ENCODE measurements around the gene UGT1A5. TPM values are rescaled to one million over a fixed set of nuclear protein-coding genes. Genes with fewer than 3 reads are reported as not detected.

Gene UGT1A5
- total and polyA plus RNA-seq, 2 experiments from 2014 or later, result not detected

DNA sequence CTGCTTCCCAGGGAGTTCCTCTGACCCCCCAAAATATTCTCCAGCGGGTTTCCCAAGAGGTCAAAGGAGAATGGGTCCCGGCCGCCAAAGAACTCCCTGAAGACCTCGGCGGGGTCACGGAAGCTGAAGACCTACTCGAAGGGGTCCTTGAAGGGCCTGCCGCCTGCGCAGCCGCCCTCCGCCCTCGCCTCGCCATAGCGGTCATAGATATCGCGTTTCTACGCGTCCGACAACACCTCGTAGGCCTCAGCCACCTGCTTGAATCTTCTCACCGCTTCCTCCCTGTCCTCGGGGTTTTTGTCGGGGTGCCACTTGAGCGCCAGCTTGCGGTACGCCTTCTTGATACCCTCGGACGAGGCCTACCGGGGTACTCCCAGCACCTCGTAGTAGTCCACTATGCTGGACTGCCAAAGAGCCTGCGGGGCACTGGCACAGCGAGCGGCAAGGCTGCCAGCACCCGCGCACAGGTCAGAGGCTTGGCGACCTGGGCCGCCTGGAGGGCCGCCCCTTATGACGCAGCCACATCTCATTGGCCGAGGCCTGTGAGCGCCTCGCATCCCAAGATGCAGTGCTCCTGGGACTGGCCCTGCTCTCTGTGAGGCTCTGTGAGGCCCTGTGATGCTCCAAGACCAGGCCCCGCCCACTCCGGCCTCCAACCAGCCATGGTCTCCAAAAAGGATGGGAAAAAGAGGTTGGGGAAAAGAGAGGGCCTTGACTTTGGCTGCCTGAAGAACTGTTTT is 42.3 kb downstream of the UGT1A5 start:
- Histone ChIP-seq H3K27me3 (ENCODE audit: insufficient read depth) (no peaks in the 10 kb centered on the region), H3K4me3 (no peak overlapping the region)
- no peaks in the 10 kb centered on the region; the same call in 2 of the 3 replicates for H3K4me1 Mint-ChIP-seq

More for the DNA sequence above, 42.3 kb downstream of the UGT1A5 start:
- TF ChIP-seq, protein P1, sequence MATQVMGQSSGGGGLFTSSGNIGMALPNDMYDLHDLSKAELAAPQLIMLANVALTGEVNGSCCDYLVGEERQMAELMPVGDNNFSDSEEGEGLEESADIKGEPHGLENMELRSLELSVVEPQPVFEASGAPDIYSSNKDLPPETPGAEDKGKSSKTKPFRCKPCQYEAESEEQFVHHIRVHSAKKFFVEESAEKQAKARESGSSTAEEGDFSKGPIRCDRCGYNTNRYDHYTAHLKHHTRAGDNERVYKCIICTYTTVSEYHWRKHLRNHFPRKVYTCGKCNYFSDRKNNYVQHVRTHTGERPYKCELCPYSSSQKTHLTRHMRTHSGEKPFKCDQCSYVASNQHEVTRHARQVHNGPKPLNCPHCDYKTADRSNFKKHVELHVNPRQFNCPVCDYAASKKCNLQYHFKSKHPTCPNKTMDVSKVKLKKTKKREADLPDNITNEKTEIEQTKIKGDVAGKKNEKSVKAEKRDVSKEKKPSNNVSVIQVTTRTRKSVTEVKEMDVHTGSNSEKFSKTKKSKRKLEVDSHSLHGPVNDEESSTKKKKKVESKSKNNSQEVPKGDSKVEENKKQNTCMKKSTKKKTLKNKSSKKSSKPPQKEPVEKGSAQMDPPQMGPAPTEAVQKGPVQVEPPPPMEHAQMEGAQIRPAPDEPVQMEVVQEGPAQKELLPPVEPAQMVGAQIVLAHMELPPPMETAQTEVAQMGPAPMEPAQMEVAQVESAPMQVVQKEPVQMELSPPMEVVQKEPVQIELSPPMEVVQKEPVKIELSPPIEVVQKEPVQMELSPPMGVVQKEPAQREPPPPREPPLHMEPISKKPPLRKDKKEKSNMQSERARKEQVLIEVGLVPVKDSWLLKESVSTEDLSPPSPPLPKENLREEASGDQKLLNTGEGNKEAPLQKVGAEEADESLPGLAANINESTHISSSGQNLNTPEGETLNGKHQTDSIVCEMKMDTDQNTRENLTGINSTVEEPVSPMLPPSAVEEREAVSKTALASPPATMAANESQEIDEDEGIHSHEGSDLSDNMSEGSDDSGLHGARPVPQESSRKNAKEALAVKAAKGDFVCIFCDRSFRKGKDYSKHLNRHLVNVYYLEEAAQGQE (IDR thresholded peaks at IDR 0.05; ENCODE audit: unreplicated experiment), result no peak
- TF ChIP-seq STAT1 (IDR thresholded peaks at IDR 0.05; ENCODE audit: unreplicated experiment) (no peak), NANOG (IDR thresholded peaks at IDR 0.05; ENCODE audit: borderline replicate concordance) (no peak), EZH2 (IDR thresholded peaks at IDR 0.05; ENCODE audit: low read depth, unreplicated experiment) (no peak), ZNF331 (CRISPR knock-in tag; IDR thresholded peaks at IDR 0.05; ENCODE audit: low read depth) (no peak), EZH2phosphoT487 (IDR thresholded peaks at IDR 0.05; ENCODE audit: unreplicated experiment) (no peak), CREB1 (CRISPR knock-in tag; IDR thresholded peaks at IDR 0.05; ENCODE audit: low read depth) (no peak), ZNF114 (CRISPR knock-in tag; IDR thresholded peaks at IDR 0.05) (no peak), JUNB (IDR thresholded peaks at IDR 0.05; ENCODE audit: unreplicated experiment) (no peak), POLR2AphosphoS5 (IDR thresholded peaks at IDR 0.05; ENCODE audit: low read depth) (no peak)
- TF ChIP-seq, protein P2, sequence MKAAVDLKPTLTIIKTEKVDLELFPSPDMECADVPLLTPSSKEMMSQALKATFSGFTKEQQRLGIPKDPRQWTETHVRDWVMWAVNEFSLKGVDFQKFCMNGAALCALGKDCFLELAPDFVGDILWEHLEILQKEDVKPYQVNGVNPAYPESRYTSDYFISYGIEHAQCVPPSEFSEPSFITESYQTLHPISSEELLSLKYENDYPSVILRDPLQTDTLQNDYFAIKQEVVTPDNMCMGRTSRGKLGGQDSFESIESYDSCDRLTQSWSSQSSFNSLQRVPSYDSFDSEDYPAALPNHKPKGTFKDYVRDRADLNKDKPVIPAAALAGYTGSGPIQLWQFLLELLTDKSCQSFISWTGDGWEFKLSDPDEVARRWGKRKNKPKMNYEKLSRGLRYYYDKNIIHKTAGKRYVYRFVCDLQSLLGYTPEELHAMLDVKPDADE (IDR thresholded peaks at IDR 0.05), result no peak
- TF ChIP-seq, protein P3, sequence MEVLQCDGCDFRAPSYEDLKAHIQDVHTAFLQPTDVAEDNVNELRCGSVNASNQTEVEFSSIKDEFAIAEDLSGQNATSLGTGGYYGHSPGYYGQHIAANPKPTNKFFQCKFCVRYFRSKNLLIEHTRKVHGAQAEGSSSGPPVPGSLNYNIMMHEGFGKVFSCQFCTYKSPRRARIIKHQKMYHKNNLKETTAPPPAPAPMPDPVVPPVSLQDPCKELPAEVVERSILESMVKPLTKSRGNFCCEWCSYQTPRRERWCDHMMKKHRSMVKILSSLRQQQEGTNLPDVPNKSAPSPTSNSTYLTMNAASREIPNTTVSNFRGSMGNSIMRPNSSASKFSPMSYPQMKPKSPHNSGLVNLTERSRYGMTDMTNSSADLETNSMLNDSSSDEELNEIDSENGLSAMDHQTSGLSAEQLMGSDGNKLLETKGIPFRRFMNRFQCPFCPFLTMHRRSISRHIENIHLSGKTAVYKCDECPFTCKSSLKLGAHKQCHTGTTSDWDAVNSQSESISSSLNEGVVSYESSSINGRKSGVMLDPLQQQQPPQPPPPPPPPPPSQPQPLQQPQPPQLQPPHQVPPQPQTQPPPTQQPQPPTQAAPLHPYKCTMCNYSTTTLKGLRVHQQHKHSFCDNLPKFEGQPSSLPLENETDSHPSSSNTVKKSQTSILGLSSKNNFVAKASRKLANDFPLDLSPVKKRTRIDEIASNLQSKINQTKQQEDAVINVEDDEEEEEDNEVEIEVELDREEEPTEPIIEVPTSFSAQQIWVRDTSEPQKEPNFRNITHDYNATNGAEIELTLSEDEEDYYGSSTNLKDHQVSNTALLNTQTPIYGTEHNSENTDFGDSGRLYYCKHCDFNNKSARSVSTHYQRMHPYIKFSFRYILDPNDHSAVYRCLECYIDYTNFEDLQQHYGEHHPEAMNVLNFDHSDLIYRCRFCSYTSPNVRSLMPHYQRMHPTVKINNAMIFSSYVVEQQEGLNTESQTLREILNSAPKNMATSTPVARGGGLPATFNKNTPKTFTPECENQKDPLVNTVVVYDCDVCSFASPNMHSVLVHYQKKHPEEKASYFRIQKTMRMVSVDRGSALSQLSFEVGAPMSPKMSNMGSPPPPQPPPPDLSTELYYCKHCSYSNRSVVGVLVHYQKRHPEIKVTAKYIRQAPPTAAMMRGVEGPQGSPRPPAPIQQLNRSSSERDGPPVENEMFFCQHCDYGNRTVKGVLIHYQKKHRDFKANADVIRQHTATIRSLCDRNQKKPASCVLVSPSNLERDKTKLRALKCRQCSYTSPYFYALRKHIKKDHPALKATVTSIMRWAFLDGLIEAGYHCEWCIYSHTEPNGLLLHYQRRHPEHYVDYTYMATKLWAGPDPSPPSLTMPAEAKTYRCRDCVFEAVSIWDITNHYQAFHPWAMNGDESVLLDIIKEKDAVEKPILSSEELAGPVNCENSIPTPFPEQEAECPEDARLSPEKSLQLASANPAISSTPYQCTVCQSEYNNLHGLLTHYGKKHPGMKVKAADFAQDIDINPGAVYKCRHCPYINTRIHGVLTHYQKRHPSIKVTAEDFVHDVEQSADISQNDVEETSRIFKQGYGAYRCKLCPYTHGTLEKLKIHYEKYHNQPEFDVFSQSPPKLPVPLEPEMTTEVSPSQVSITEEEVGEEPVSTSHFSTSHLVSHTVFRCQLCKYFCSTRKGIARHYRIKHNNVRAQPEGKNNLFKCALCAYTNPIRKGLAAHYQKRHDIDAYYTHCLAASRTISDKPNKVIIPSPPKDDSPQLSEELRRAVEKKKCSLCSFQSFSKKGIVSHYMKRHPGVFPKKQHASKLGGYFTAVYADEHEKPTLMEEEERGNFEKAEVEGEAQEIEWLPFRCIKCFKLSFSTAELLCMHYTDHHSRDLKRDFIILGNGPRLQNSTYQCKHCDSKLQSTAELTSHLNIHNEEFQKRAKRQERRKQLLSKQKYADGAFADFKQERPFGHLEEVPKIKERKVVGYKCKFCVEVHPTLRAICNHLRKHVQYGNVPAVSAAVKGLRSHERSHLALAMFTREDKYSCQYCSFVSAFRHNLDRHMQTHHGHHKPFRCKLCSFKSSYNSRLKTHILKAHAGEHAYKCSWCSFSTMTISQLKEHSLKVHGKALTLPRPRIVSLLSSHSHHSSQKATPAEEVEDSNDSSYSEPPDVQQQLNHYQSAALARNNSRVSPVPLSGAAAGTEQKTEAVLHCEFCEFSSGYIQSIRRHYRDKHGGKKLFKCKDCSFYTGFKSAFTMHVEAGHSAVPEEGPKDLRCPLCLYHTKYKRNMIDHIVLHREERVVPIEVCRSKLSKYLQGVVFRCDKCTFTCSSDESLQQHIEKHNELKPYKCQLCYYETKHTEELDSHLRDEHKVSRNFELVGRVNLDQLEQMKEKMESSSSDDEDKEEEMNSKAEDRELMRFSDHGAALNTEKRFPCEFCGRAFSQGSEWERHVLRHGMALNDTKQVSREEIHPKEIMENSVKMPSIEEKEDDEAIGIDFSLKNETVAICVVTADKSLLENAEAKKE (CRISPR knock-in tag; IDR thresholded peaks at IDR 0.05), result no peak
- TF ChIP-seq, protein P4, sequence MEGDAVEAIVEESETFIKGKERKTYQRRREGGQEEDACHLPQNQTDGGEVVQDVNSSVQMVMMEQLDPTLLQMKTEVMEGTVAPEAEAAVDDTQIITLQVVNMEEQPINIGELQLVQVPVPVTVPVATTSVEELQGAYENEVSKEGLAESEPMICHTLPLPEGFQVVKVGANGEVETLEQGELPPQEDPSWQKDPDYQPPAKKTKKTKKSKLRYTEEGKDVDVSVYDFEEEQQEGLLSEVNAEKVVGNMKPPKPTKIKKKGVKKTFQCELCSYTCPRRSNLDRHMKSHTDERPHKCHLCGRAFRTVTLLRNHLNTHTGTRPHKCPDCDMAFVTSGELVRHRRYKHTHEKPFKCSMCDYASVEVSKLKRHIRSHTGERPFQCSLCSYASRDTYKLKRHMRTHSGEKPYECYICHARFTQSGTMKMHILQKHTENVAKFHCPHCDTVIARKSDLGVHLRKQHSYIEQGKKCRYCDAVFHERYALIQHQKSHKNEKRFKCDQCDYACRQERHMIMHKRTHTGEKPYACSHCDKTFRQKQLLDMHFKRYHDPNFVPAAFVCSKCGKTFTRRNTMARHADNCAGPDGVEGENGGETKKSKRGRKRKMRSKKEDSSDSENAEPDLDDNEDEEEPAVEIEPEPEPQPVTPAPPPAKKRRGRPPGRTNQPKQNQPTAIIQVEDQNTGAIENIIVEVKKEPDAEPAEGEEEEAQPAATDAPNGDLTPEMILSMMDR (conservative IDR thresholded peaks at IDR 0.05; ENCODE audit: low read depth in 2 of 2), result no peak
- DNase-seq (ENCODE audit: low spot score) (no peak), ATAC-seq (no peak)
- Histone ChIP-seq H2AFZ (no peak overlapping the region), H3K4me1 (ENCODE audit: insufficient read depth) (no peaks in the 10 kb centered on the region), H3K79me2 (replicated peaks; ENCODE audit: insufficient read depth) (no peaks in the 10 kb centered on the region), H3K4me2 (no peak overlapping the region), H4K20me1 (replicated peaks; ENCODE audit: insufficient read depth) (no peaks in the 10 kb centered on the region), H3K27ac (ENCODE audit: low read depth) (no peak overlapping the region), H3K36me3 (ENCODE audit: insufficient read depth) (no peaks in the 10 kb centered on the region), H3F3A (replicated peaks; ENCODE audit: low read depth) (no peaks in the 10 kb centered on the region), H3K9me2 (ENCODE audit: insufficient read depth) (peaks cover 4% of the 10 kb centered on the region; the same call in 1 of the 2 replicates)
- Mint-ChIP-seq H3K27ac (no peak overlapping the region), H3K4me3 (no peak overlapping the region), H3K36me3 (ENCODE audit: low read depth) (peaks cover 8% of the 10 kb centered on the region), H3K27me3 (ENCODE audit: insufficient read depth, low read depth, poor library complexity) (no peaks in the 10 kb centered on the region), H3K9me3 (peaks cover 36% of the 10 kb centered on the region)

Measured in GM23338 (cell line).